H9 (cell line): ENCODE results near the gene CHSY1. TPM values are rescaled to one million over a fixed set of nuclear protein-coding genes. Genes with fewer than 3 reads are reported as not detected.

Experiments used
- DNase-seq: peaks from one replicate; pipeline ENCODE4 v3.0.0-alpha.2; 2017
- H2AFZ ChIP-seq: one replicate; pipeline ENCODE4 v1.6.1; 2013; ENCODE audit warnings: mild to moderate bottlenecking, low read length, control low read depth, moderate library complexity
- H2AK5ac ChIP-seq: 2 replicates; pipeline ENCODE4 v1.6.1; 2013; ENCODE audit warnings: low read length, control low read depth, mixed read lengths; ENCODE audit not compliant: insufficient read length
- H2BK120ac ChIP-seq: one replicate; pipeline ENCODE4 v1.6.1; 2013; ENCODE audit warnings: low read depth, mild to moderate bottlenecking, low read length, control low read depth, inconsistent platforms; ENCODE audit not compliant: poor library complexity, severe bottlenecking
- H2BK12ac ChIP-seq: 2 replicates; pipeline ENCODE4 v1.6.1; 2013; ENCODE audit warnings: low read length, control low read depth, mixed read lengths, low read depth; ENCODE audit not compliant: insufficient read length
- H2BK15ac ChIP-seq: 2 replicates; pipeline ENCODE4 v1.6.1; 2013; ENCODE audit warnings: low read depth, low read length, control low read depth
- H2BK20ac ChIP-seq: one replicate; pipeline ENCODE4 v1.6.1; 2013; ENCODE audit warnings: low read depth, mild to moderate bottlenecking, low read length, control low read depth, inconsistent platforms; ENCODE audit not compliant: poor library complexity, severe bottlenecking
- H2BK5ac ChIP-seq: 2 replicates; pipeline ENCODE4 v1.6.1; 2013; ENCODE audit warnings: low read length, control low read depth, mixed read lengths; ENCODE audit not compliant: insufficient read length
- H3K14ac ChIP-seq: 2 replicates; pipeline ENCODE4 v1.6.1; 2013; ENCODE audit warnings: low read length, control low read depth; ENCODE audit not compliant: insufficient read depth
- H3K18ac ChIP-seq: 2 replicates; pipeline ENCODE4 v1.6.1; 2013; ENCODE audit warnings: low read depth, mild to moderate bottlenecking, mixed read lengths, low read length, control low read depth; ENCODE audit not compliant: insufficient read length
- H3K23ac ChIP-seq: 2 replicates; pipeline ENCODE4 v1.6.1; 2013; ENCODE audit warnings: low read length, control low read depth, mixed read lengths, low read depth; ENCODE audit not compliant: insufficient read length
- H3K23me2 ChIP-seq: 2 replicates; pipeline ENCODE4 v1.6.1; 2013; ENCODE audit warnings: low read depth, mild to moderate bottlenecking, mixed read lengths, low read length, control low read depth; ENCODE audit not compliant: insufficient read length, poor library complexity, severe bottlenecking
- H3K27ac ChIP-seq: 2 replicates; pipeline ENCODE4 v1.5.1; 2013; ENCODE audit warnings: low read length, control low read depth, mixed read lengths, low read depth; ENCODE audit not compliant: insufficient read length
- H3K27me3 ChIP-seq: 2 replicates; pipeline ENCODE4 v1.6.1; 2013; ENCODE audit warnings: low read length, control low read depth, inconsistent platforms; ENCODE audit not compliant: insufficient read depth
- H3K4ac ChIP-seq: 2 replicates; pipeline ENCODE4 v1.6.1; 2013; ENCODE audit warnings: low read depth, mild to moderate bottlenecking, control low read depth, inconsistent platforms, low read length, moderate library complexity
- H3K4me1 ChIP-seq: 2 replicates; pipeline ENCODE4 v1.6.1; 2013; ENCODE audit warnings: low read length, control low read depth, inconsistent platforms; ENCODE audit not compliant: insufficient read depth
- H3K4me2 ChIP-seq: 2 replicates; pipeline ENCODE4 v1.6.1; 2013; ENCODE audit warnings: low read length, control low read depth, mixed read lengths; ENCODE audit not compliant: insufficient read length, insufficient read depth
- H3K56ac ChIP-seq: 2 replicates; pipeline ENCODE4 v1.6.1; 2013; ENCODE audit warnings: low read depth, mild to moderate bottlenecking, mixed read lengths, low read length, control low read depth; ENCODE audit not compliant: insufficient read length
- H3K79me1 ChIP-seq: 2 replicates; pipeline ENCODE4 v1.6.1; 2013; ENCODE audit warnings: low read depth, mild to moderate bottlenecking, moderate library complexity, low read length, control low read depth, inconsistent platforms; ENCODE audit not compliant: insufficient read depth, poor library complexity, severe bottlenecking
- H3K79me2 ChIP-seq: 2 replicates; pipeline ENCODE4 v1.6.1; 2013; ENCODE audit warnings: low read length, control low read depth, inconsistent platforms; ENCODE audit not compliant: insufficient read depth
- H3K9ac ChIP-seq: 2 replicates; pipeline ENCODE4 v1.6.1; 2013; ENCODE audit warnings: low read length, control low read depth, mixed read lengths; ENCODE audit not compliant: insufficient read length; ENCODE audit errors: extremely low read depth
- H3K9me3 ChIP-seq: one replicate; pipeline ENCODE4 v1.6.1; 2013; ENCODE audit warnings: low read depth, low read length, inconsistent platforms; ENCODE audit not compliant: control insufficient read depth
- H3T11ph ChIP-seq: one replicate; pipeline ENCODE4 v1.6.1; 2013; ENCODE audit warnings: mild to moderate bottlenecking, low read length, control low read depth, inconsistent platforms
- H4K20me1 ChIP-seq: one replicate; pipeline ENCODE4 v1.6.1; 2013; ENCODE audit not compliant: control insufficient read depth, insufficient read length, insufficient read depth
- H4K5ac ChIP-seq: 2 replicates; pipeline ENCODE4 v1.6.1; 2013; ENCODE audit warnings: low read depth, mild to moderate bottlenecking, mixed read lengths, low read length, control low read depth; ENCODE audit not compliant: insufficient read length
- H4K8ac ChIP-seq: replicated peaks from 2 replicates; pipeline ENCODE4 v1.6.1; 2013; ENCODE audit warnings: low read length, control low read depth, mixed read lengths, low read depth; ENCODE audit not compliant: insufficient read length
- H4K91ac ChIP-seq: 2 replicates; pipeline ENCODE4 v1.6.1; 2013; ENCODE audit warnings: low read depth, mild to moderate bottlenecking, moderate library complexity, mixed read lengths, low read length, control low read depth; ENCODE audit not compliant: insufficient read length
- H3K27ac Mint-ChIP-seq, 3 experiments: 2 replicates in 2 of 3; 3 replicates in 1 of 3; pipeline ENCODE4 v1.8.0; 2020 to 2021; ENCODE audit warnings: mixed read lengths in 3 of 3, mild to moderate bottlenecking in 1 of 3, moderate library complexity in 1 of 3
- H3K27me3 Mint-ChIP-seq: 2 replicates; pipeline ENCODE4 v1.8.0; 2021; ENCODE audit warnings: low read depth, mild to moderate bottlenecking, moderate library complexity, mixed read lengths
- H3K36me3 Mint-ChIP-seq, 3 experiments: 2 replicates in 2 of 3; 3 replicates in 1 of 3; pipeline ENCODE4 v1.8.0; 2020 to 2021; ENCODE audit warnings: low read depth in 3 of 3, mixed read lengths in 3 of 3; ENCODE audit not compliant: insufficient read depth in 1 of 3
- H3K4me1 Mint-ChIP-seq, 2 experiments: 2 replicates each; pipeline ENCODE4 v1.8.0; 2020; ENCODE audit warnings: mixed read lengths in 2 of 2
- H3K4me3 Mint-ChIP-seq, 2 experiments: 2 replicates in 1 of 2; 3 replicates in 1 of 2; pipeline ENCODE4 v1.8.0; 2020 to 2021; ENCODE audit warnings: mild to moderate bottlenecking in 2 of 2, mixed read lengths in 2 of 2, moderate library complexity in 1 of 2
- H3K9me3 Mint-ChIP-seq, 2 experiments: 2 replicates in 1 of 2; 3 replicates in 1 of 2; pipeline ENCODE4 v1.8.0; 2020; ENCODE audit warnings: mild to moderate bottlenecking in 2 of 2, mixed read lengths in 2 of 2, moderate library complexity in 1 of 2
- WGBS: extraction: QIAGEN DNeasy Blood & Tissue Kit; methylation state at CpG from one replicate; pipeline ENCODE4 v1.1.7; 2013; ENCODE audit warnings: missing lambda C conversion rate, low lambda C conversion rate, mixed read lengths; ENCODE audit not compliant: insufficient read length; ENCODE audit errors: extremely low coverage; 5-methylcytosine and 5-hydroxymethylcytosine counted together
- total RNA-seq: library from RNA; stranded (reverse); gene quantifications from 2 replicates; pipeline ENCODE4 v1.2.1, GENCODE V29; 2021
- TF ChIP-seq, protein P1 (sequence below): fragments of 200-600 bp; sonication (generic); conservative IDR thresholded peaks from 3 replicates; pipeline ENCODE4 v1.8.0; 2021; ENCODE audit warnings: antibody characterized with exemption, mild to moderate bottlenecking

CHSY1 gene
- total RNA-seq, 1 experiment from 2014 or later = 68.3 TPM

DNA sequence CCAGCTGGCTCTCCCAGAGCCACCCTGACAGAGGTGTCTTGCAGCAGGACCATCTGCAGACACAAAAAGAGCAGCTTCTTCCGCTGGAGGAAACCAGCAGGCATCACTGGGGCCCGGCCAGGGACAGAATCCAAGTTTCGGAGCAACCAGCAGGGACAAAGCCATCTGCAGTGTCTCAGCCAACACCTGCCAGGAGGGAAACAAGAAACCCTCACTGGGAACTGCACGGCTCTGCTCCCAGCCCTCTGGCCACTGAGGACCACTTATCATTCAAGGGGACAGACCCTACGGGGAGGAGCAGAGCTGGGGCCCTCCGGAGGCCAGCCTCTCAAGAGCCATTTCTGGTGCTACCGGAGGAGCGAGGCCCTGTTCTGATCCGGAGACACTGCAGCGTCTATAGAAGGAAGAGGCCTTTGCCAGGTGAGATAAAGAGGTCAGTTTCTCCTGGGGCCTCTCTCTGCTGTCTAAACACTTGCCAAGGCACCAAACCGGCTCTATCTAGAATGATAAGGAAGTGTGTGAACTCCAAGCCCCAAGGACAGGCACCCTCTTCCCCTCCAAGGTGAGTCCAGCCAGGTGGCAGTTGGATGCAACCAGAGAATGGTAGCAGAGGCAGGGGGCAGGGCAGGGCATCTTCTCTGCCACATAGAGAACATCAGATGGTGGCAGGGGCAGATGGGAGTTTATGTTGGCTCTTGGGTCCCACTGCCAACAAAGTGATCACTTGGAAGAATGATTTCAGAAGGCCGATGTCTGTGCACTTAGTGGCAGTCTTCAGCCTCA is 89.0 kb downstream of the CHSY1 start:
- Histone ChIP-seq H2BK20ac (no peak overlapping the region), H4K20me1 (no peaks in the 10 kb centered on the region)

More for the DNA sequence above, 89.0 kb downstream of the CHSY1 start:
- Histone ChIP-seq H4K5ac (no peak overlapping the region), H2BK12ac (no peak overlapping the region), H3T11ph (no peak overlapping the region), H4K8ac (no peak overlapping the region), H3K9ac (no peak overlapping the region), H2BK120ac (no peak overlapping the region), H2BK5ac (no peak overlapping the region), H3K23me2 (no peaks in the 10 kb centered on the region), H3K4me2 (no peak overlapping the region), H3K9me3 (peaks cover 5% of the 10 kb centered on the region), H3K56ac (no peak overlapping the region), H3K27ac (no peak overlapping the region), H3K4ac (no peak overlapping the region), H4K91ac (no peak overlapping the region), H3K4me1 (peaks cover 3% of the 10 kb centered on the region; the same call in 1 of the 2 replicates), H2BK15ac (no peak overlapping the region), H3K23ac (no peak overlapping the region), H3K79me2 (no peaks in the 10 kb centered on the region), H2AFZ (no peak overlapping the region), H3K18ac (no peak overlapping the region), H3K14ac (no peak overlapping the region), H3K27me3 (no peaks in the 10 kb centered on the region), H2AK5ac (no peak overlapping the region), H3K79me1 (no peaks in the 10 kb centered on the region)
- peaks cover 7 to 21% of the 10 kb centered on the region in 2 experiments; a peak in 3 of 4 replicates for H3K4me1 Mint-ChIP-seq
- H3K36me3 Mint-ChIP-seq = peaks cover 17 to 35% (median 26%) of the 10 kb centered on the region in 3 experiments
- DNase-seq = no peak
- TF ChIP-seq, protein P1, sequence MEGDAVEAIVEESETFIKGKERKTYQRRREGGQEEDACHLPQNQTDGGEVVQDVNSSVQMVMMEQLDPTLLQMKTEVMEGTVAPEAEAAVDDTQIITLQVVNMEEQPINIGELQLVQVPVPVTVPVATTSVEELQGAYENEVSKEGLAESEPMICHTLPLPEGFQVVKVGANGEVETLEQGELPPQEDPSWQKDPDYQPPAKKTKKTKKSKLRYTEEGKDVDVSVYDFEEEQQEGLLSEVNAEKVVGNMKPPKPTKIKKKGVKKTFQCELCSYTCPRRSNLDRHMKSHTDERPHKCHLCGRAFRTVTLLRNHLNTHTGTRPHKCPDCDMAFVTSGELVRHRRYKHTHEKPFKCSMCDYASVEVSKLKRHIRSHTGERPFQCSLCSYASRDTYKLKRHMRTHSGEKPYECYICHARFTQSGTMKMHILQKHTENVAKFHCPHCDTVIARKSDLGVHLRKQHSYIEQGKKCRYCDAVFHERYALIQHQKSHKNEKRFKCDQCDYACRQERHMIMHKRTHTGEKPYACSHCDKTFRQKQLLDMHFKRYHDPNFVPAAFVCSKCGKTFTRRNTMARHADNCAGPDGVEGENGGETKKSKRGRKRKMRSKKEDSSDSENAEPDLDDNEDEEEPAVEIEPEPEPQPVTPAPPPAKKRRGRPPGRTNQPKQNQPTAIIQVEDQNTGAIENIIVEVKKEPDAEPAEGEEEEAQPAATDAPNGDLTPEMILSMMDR = no peak
- WGBS = no CpG with 5 or more reads among the region's 12 CpGs
- H3K27ac Mint-ChIP-seq = no peak overlapping the region
- peaks cover 5% of the 10 kb centered on the region for H3K27me3 Mint-ChIP-seq
- no peak overlapping the region for H3K4me3 Mint-ChIP-seq
- H3K9me3 Mint-ChIP-seq = peaks cover 37% of the 10 kb centered on the region in 2 experiments
